Suprapubic skin (tissue), 4 donors: ENCODE data around the gene YLPM1. TPM values are rescaled to one million over a fixed set of nuclear protein-coding genes. Genes with fewer than 3 reads are reported as not detected.

Experiments used
- DNase-seq, 2 donors: peaks; one replicate each; pipeline ENCODE4 v3.0.0-alpha.2; 2019; ENCODE audit warnings: low spot score in 2 of 2
- H3K27ac ChIP-seq: fragments of 200-600 bp; sonication (generic); one replicate; pipeline ENCODE4 v1.5.1; 2019
- H3K27me3 ChIP-seq: fragments of 200-600 bp; sonication (generic); one replicate; pipeline ENCODE4 v1.5.1; 2019
- H3K36me3 ChIP-seq: fragments of 200-600 bp; sonication (generic); one replicate; pipeline ENCODE4 v1.5.1; 2019
- H3K4me1 ChIP-seq: fragments of 200-600 bp; sonication (generic); one replicate; pipeline ENCODE4 v1.5.1; 2019
- H3K4me3 ChIP-seq: fragments of 200-600 bp; sonication (generic); one replicate; pipeline ENCODE4 v1.5.1; 2019; ENCODE audit warnings: mild to moderate bottlenecking
- H3K9me3 ChIP-seq: fragments of 200-600 bp; sonication (generic); one replicate; pipeline ENCODE4 v1.5.1; 2019
- EP300 ChIP-seq: sonication (generic); formaldehyde crosslinking; IDR thresholded peaks from one replicate; pipeline ENCODE4 v1.6.1; 2017; ENCODE audit warnings: antibody characterized with exemption
- POLR2A ChIP-seq, 2 donors: fragments of 450-650 bp; IDR thresholded peaks; one replicate each; pipeline ENCODE4 v1.6.1; 2017; ENCODE audit warnings: antibody characterized with exemption in 2 of 2, mild to moderate bottlenecking in 2 of 2, moderate library complexity in 2 of 2
- POLR2AphosphoS5 ChIP-seq, 3 donors: sonication (generic); formaldehyde crosslinking; IDR thresholded peaks; one replicate each; pipeline ENCODE4 v1.6.1; 2017; ENCODE audit warnings: antibody characterized with exemption in 3 of 3
- WGBS: methylation state at CpG from one replicate; pipeline ENCODE4 v1.1.5; 2018; 5-methylcytosine and 5-hydroxymethylcytosine counted together
- total RNA-seq, 4 donors: library from RNA; depleted of rRNA; stranded (reverse); fragments of >200 nt; gene quantifications; one replicate each; pipeline ENCODE4 v1.1.0, GENCODE V29; 2016
- TF ChIP-seq, protein P1 (sequence below), 2 donors: fragments of 200-600 bp in 1 of 2; fragments of 450-650 bp in 1 of 2; sonication (generic) in 1 of 2; IDR thresholded peaks; one replicate each; pipeline ENCODE4 v1.5.1; 2016 to 2019; ENCODE audit warnings: antibody characterized with exemption in 2 of 2, mild to moderate bottlenecking in 1 of 2, moderate library complexity in 1 of 2

The YLPM1 gene
- total RNA-seq, 4 donors from 2014 or later = 42.9 to 118 (median 58.2) TPM

GRCh38 chr14:74784634-74785033 is 21.5 kb downstream of the YLPM1 start:
- TF ChIP-seq, protein P1, sequence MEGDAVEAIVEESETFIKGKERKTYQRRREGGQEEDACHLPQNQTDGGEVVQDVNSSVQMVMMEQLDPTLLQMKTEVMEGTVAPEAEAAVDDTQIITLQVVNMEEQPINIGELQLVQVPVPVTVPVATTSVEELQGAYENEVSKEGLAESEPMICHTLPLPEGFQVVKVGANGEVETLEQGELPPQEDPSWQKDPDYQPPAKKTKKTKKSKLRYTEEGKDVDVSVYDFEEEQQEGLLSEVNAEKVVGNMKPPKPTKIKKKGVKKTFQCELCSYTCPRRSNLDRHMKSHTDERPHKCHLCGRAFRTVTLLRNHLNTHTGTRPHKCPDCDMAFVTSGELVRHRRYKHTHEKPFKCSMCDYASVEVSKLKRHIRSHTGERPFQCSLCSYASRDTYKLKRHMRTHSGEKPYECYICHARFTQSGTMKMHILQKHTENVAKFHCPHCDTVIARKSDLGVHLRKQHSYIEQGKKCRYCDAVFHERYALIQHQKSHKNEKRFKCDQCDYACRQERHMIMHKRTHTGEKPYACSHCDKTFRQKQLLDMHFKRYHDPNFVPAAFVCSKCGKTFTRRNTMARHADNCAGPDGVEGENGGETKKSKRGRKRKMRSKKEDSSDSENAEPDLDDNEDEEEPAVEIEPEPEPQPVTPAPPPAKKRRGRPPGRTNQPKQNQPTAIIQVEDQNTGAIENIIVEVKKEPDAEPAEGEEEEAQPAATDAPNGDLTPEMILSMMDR (IDR thresholded peaks at IDR 0.05) = no peak
- TF ChIP-seq POLR2AphosphoS5 (IDR thresholded peaks at IDR 0.05) = no peak
- TF ChIP-seq POLR2A (IDR thresholded peaks at IDR 0.05) = no peak
- TF ChIP-seq EP300 = no peak
- H3K4me3 ChIP-seq = no peak overlapping the region
- no peak for DNase-seq

DNA sequence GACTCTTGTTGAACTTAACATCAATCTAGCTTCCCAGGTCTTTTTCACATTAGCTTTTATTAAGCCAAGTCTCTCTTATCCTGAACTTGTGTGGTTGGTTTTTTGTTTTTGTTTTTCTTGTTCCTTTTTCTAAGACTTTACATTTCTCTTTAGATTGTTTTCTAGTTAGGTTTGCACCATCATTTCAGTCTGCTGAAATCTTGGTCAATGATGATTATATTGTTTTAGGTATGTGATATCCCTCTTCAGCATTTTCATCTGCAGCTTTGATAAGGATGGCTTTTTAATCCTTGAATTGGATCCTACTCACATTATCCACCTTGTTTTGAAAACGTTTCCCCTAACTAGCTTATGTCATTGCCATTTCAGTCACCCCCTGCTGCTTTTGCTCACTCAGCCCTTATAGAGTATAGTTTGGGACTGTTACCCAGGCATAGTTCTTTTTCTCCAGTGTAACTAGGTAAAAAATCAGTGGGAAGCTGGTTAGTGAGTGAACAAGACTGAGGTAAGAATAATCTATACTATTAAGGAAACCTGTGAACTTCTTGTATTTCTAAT is 22.0 kb downstream of the YLPM1 start:
- Histone ChIP-seq H3K4me3 (no peak overlapping the region), H3K36me3 (peaks cover 59% of the 10 kb centered on the region), H3K9me3 (no peaks in the 10 kb centered on the region), H3K4me1 (no peaks in the 10 kb centered on the region), H3K27me3 (no peaks in the 10 kb centered on the region), H3K27ac (no peak overlapping the region)
- DNase-seq = no peak
- TF ChIP-seq POLR2A (IDR thresholded peaks at IDR 0.05) = no peak
- no peak for TF ChIP-seq POLR2AphosphoS5 (IDR thresholded peaks at IDR 0.05)
- no peak for TF ChIP-seq EP300
- TF ChIP-seq, protein P1 (IDR thresholded peaks at IDR 0.05) = no peak
- 29% methylated on average over 1 of the region's 1 CpG for WGBS

More at GRCh38 chr14:74784634-74785033, 21.5 kb downstream of the YLPM1 start:
- Histone ChIP-seq H3K27me3 (no peaks in the 10 kb centered on the region), H3K36me3 (peaks cover 64% of the 10 kb centered on the region), H3K9me3 (no peaks in the 10 kb centered on the region), H3K27ac (no peak overlapping the region), H3K4me1 (no peaks in the 10 kb centered on the region)

DNA sequence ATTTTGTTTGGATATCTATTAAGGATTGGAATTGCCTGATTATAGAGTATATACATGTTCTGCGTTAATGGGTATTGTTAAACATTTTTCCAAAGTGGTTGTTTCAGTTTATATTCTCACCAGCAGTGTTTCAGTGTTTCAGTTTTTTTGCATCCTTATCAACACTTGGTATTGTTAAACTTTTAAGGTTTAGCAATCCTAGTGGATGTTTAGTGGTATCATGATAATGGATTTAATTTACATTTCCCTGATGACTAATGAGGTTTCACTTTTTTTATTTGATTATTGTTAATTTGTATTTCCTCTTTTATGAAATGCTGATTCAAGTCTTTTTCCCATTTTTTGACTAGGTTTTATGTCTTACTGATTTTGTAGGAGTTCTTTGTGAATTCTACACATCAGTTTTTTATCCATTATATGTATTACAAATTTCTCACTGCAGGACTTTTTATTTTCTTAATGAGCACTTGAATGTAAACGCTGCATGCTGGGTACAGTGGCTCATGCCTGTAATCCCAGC is 23.7 kb downstream of the YLPM1 start:
- no peak overlapping the region for H3K4me3 ChIP-seq
- H3K36me3 ChIP-seq = peaks cover 42% of the 10 kb centered on the region
- 90% methylated on average over 2 of the region's 2 CpGs for WGBS
- no peaks in the 10 kb centered on the region for H3K9me3 ChIP-seq
- H3K27ac ChIP-seq = no peak overlapping the region
- no peaks in the 10 kb centered on the region for H3K27me3 ChIP-seq
- H3K4me1 ChIP-seq = no peaks in the 10 kb centered on the region
- TF ChIP-seq, protein P1 (IDR thresholded peaks at IDR 0.05) = no peak
- TF ChIP-seq EP300 (no peak), POLR2A (IDR thresholded peaks at IDR 0.05) (no peak), POLR2AphosphoS5 (IDR thresholded peaks at IDR 0.05) (no peak)
- no peak for DNase-seq

GRCh38 chr14:74792249-74793039 is 29.3 kb downstream of the YLPM1 start:
- H3K36me3 ChIP-seq = peaks cover 11% of the 10 kb centered on the region
- H3K27ac ChIP-seq = no peak overlapping the region
- TF ChIP-seq EP300 (no peak), POLR2AphosphoS5 (IDR thresholded peaks at IDR 0.05) (no peak), POLR2A (IDR thresholded peaks at IDR 0.05) (no peak)
- TF ChIP-seq, protein P1 (IDR thresholded peaks at IDR 0.05) = no peak
- DNase-seq = no peak
- peaks cover 16% of the 10 kb centered on the region for H3K4me1 ChIP-seq
- no peak overlapping the region for H3K4me3 ChIP-seq
- H3K27me3 ChIP-seq = no peaks in the 10 kb centered on the region
- H3K9me3 ChIP-seq = no peaks in the 10 kb centered on the region
- 56% methylated on average over 7 of the region's 7 CpGs for WGBS

DNA sequence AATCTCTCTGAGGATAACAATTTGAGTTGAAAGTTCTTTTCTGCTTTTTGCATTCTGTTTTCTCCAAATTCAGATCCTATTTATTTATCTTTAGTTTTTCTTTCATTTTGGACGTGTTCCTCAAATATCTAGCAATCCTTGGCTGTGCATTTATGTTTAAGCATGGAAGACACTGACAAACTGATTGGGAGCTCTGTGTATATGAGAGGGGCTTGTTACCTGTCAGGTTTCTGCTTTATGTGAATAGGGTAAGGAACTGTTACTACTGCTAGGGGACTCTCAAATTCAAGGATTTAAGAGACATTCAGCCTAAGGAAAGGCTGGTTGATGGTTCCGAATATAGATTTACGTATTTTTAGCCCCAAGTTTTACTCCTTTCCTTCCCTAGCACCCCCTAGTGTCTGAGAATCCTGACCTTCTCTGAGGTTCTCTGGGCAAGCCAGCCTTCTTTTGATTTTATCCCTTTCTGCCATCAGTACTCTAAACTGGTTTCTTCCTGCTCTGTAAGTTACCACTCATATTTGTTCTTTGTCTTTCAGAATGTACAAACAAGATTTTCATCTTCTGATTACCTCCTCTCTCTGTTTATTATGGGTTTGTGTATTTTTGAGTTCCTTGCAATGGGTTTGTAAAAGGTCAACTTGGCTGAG is 30.5 kb downstream of the YLPM1 start:
- Histone ChIP-seq H3K4me1 (peaks cover 16% of the 10 kb centered on the region), H3K27me3 (no peaks in the 10 kb centered on the region), H3K9me3 (no peaks in the 10 kb centered on the region), H3K36me3 (peaks cover 17% of the 10 kb centered on the region), H3K4me3 (no peak overlapping the region), H3K27ac (peak overlapping the region; percentile 10)
- TF ChIP-seq POLR2AphosphoS5 (IDR thresholded peaks at IDR 0.05) = no peak
- TF ChIP-seq, protein P1 (IDR thresholded peaks at IDR 0.05) = no peak
- no peak for TF ChIP-seq EP300
- no peak for TF ChIP-seq POLR2A (IDR thresholded peaks at IDR 0.05)
- WGBS = 53% methylated on average over 3 of the region's 3 CpGs
- DNase-seq = no peak
